IPS-11a (cell line): Measurements from ENCODE around the gene CRLF1.
"Not testable (repeated sequence)": the region's sequence is repeated elsewhere in the genome, so short reads cannot be mapped to it uniquely, and the experiment has no call there.

Experiments
- H3K4me3 ChIP-seq: one replicate; pipeline ENCODE4 v1.5.1; 2013; ENCODE audit warnings: low read depth, low read length, control low read depth

The CRLF1 gene

DNA sequence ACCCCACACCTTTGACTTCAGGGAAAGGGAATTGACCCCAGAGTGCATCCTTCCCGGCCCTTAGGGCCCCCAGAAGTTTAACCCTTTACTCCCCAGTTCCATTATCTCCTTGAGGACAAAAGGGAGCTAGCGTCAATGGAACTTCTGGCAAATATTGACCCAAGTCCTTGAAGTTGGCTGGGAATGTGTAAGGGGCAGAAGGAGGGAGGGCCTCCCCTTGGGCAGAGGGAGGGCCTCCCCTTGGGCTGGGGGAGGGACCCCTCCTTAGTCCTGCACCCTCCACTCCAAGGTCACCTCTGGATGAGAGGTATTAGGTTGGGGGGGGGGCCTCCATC, 3.1 kb upstream of the CRLF1 start:
- H3K4me3 ChIP-seq: no peak overlapping the region

DNA sequence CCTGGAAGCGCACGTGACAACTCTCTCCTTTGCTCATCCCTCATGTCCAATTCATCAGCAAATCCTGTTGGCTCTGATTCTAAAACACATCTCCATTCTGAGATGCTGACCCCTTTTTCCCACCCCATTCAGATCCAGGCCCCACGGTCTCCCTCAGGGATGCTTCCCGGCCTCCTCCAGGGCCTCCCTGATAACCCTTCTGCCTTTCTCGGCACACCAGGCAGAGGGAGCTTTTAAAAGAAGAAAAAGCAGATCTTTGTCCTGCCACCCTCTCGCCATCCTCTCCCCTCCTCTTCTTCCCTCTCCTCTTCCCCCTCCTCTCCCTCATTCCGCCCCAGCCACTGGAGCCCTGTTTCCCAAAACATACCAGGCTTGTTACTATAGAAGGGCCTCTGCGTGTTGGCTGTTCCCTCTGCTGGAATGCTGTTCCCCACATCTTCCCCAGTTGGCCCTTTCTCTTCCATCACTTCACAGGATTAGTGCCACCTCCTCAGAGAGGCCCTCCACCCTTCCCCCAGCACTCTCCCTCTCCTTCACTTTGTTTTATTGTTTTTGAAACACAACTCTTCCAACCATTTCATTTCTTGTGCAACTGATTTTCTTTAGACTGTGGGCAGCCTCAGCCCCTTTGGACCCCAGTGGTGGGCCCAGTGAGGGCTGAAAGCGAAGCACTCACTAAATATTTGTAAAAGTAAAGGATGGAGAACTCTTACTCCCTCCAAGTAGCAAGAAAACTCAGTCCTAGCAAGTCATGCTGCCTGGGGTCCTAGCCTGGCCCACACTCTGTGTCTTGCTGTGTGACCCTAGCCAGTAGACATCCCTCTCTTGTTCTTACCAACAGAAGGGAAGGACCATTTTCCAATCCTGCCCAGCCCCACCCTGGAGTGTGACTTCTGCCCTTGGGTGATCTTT, 2.5 kb upstream of the CRLF1 start:
- no peak overlapping the region for H3K4me3 ChIP-seq

DNA sequence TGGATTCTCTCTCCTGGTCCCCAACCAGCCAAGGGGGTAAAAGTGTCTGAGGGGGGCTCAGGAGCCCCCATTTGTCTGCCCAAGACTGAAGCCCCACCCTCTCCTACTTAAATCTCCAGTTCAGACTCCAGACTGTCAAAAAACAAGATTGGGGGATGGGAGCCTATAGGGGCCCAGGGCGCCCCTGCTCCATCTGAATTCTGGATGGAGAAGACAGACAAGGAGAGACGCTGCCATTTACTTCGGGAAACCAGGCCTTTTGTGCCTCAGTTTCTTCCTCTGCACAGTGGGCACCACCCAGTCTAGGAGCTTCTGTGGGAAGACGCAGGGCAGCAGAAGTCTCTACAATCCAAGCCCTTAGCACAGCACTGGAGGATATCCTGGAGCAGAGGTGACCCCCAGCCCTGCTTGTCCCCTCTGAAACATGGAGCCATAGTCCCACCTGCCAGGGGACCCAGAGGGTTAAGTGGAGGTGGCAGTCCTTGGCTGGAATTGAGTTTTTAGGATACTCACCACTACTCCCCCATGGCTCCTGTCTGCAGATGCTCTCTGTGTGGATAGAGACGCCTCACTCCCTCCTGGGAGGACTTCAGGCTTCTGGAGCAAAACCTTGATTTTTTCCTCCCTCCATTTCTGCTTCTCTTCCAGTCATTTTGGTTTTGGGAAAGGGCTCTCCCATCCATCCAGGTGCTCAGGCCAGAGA, 1.7 kb upstream of the CRLF1 start:
- H3K4me3 ChIP-seq: no peak overlapping the region

DNA sequence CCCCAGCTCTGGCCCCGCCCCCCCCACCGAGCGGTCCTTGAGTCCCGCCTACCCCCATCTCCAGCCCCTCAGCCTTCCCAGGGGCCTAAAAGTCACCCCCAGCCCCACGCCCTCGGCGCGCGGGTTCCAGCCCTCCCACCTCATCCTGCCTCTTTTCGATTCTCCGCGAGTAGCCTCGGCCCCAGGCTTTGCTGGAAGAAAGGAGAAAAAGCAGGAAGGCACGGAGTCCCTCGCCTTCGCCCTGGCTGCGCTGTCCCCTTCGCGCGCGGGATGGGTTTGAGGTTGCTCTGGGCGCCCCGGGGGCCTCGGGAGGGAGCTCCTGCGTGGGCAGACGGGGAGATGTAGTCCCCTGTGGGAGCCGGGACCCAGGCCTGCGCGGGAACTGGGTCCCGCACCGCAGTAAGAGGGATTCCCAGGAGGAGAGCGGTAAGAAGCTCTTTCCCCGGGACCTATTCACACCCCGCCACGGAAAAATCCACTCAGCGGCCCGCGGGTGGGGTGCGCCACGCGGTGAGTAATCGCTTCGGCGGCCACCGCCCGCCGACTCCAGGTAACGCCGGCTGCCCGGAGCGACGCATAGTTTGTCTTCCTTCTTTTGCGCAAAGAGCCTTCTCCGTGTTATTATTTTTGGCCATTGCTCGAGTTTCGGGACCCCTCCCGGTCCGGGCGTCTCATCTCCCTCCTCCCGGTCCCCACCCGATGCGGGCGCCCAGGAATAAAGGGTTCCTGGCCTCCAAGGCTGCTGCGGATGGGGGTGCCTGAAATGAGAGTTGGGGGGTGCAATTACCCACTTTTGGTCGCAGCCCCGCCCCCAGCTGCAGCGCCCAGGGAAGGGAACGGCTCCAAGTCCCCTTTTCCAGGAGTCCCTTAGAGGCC, 865 bp upstream of the CRLF1 start:
- H3K4me3 ChIP-seq: peak overlapping the region; percentile 17

DNA sequence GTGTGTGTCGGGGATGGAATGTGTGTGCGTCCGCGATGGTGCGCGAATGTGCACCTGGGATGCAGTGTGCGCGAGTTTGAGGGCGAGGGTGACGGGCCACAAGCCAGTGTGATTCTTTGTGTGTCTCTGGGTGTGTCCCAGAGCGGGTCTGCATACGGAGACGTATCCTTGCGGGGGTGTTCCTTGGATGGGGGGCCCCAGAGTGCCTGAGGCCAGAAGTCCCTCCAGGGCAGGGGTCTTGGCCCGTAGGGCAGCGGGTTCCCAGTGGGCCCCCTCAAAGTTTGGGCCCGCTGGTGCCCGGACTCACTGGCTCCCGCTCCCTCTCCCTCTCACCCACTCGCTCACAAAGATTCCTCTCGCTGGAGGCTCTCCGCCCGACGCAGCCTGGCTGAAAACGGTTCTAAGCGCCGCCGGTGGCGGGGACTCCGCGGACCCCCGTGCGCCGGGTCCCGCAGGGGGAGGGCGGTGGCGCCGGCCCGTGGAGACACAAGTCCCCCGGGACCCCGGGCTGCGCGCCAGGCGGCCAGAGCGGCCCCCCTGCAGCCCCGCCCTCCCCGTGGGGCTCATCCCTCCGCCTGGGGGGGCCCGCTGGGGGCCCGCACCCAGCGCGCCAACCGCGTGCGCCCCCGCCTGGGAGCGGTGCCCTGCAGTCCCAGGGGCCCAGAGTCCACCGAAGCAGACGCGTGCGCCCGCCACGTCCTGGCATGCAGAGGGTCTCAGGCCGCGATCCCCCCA, 886 bp downstream of the CRLF1 start:
- peak overlapping the region; percentile 35 for H3K4me3 ChIP-seq

DNA sequence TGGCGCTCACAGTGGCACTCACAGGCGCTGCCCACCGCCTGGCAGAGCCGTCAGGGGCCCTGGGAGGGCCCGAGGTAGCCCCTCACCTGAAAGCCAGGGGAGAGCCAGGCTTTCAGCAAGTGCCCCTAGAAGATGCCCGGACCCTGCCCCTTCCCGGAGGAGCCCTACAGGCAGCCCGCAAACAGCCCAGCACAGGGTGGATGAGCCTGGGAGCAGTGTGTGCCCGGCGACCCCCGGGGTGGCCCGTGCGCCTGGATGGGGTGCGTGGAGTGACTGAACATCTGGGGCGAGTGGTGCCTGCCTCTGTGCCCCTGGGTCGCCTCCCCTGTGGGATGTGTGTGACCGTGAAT, 1.4 kb downstream of the CRLF1 start:
- H3K4me3 ChIP-seq: peak overlapping the region; percentile 35

DNA sequence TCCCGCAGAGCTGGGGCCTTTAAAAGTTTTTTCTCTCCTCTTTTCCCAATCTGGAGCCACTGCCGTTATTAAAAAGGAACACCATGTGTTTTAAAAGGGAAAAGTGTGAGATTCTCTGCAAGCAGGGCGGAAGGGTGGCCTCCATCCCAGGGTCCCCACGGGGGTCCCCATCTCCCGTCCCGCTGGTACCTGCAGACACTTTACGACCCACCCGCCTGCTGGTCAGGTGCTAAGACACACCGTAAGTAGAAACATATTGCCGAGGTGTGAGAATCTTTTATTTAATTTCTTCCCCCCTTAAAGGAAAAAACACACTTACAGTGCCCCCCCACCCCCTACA, 1.8 kb downstream of the CRLF1 start:
- H3K4me3 ChIP-seq: peak overlapping the region; percentile 1

DNA sequence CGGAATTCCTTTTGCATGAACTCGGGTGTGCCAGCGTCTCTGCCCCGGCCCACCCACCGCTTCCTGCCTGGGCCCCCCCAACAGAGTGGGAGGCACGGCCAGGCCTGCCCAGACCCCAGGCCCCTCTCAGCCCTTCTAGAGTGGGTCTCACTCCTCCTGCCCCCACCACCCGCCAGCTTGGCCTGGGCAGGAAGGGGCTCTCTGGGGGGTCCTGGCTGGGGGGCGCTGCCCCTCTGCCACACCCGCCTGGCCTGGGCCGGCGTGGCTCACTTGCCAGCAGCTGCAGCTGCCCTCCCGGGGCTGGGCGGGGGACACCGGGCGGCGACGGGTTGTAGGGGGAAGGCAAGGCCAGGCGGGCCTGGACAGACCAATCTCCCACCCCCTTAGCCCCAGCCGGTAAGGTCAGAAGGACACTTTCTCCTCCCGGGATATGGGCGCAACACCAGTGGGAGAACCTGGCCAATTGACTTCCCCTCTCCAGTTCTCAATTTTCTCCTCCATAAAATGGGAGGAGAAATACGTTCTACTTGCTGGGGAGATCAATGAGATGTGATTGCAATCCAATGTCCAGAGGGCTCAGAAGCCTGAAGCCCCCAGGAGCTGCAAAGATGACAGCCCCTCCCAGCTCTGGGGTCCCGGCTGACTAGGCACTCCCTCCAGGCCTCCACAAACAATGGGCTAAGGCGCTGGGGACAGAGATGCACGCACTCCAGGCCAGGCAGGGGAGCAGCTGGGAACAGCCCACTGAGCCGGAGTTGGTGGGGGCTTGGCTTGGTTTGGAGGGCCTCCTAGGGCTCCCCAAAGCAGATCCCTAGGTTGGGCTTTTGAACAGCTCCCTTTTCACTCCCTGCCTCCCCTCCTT, 2.4 kb downstream of the CRLF1 start:
- peak overlapping the region; percentile 1 for H3K4me3 ChIP-seq

DNA sequence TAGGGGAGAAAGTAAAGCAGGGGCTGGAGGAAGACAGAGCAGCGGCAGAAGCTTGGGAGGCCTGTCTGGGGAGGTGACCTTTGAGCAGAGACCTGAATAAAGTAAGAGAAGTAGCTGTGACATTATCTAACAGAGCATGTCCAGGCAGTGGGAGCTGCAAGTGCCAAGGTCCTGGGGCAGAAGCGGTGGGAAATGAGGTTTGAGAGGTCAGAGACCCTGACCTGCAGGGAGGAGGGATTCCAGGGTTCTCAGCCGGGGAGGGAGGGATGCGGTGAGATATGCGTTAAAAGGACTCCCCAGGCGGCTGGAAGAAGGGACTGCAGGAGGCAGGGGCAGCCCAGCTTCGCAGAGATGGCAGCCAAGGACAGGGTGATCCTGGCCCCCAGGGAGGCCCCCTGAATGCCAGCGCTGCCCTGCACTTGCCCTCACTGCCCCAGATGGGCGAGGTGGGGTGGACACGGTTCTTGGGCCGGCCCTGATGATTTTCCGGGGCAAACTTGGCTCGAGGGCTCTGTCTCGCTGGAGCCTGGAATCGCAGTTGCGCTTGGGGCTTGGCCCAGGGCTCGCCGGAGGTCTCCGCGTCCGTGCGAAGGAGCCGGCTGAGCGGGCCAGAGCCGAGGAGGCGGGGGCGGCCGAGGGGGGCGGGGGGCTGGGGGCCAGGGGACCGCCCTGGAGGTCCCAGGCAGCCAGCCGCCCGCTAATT, 3.2 kb downstream of the CRLF1 start:
- no peak overlapping the region for H3K4me3 ChIP-seq

DNA sequence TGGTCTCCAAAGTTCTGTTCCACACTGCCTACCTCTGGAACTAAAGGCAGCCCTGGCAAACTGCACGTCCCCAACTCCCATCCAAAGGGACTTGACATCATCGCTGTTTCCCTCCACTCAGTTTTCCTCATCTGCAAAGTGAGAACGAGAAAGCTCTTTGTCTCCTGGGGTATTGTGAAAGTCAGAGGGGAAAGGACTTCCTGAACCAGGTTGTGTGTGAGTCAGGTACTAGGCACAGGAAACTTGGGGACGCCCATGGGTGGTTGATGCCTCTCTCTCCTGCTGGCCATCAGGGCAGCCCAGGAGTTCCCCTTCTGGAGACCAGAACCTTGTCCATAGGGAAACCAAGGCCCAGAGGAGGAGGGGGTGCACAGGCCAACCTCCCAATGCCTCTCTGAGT, 4.7 kb downstream of the CRLF1 start:
- H3K4me3 ChIP-seq: no peak overlapping the region

DNA sequence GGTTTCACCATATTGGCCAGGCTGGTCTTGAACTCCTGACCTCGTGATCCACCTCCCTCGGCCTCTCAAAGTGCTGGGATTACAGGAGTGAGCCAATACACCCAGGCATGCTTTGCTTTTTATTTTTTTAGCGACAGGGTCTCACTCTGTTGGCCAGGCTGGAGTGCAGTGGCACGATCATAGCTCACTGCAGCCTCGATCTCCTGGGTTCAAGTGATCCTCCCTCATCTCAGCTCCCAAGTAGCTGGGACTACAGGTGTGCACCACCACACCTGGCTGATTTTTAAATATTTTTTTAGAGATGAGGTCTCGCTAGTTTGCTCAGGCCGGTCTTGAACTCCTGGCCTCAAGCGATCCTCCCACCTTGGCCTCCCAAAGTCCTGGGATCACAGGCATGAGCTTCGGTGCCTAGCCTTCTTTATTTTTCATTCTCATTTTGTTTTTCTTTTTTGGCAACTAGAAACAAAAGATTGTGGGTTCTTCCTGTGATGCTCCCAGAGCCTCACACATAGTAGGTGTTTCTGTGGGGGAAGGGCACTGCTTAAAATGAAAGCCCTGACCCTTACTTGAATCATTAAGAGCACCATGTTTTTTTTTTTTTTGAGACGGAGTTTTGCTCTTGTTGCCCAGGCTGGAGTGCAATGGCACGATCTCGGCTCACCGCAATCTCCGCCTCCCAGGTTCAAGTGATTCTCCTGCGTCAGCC, 5.8 kb downstream of the CRLF1 start:
- not testable (repeated sequence) for H3K4me3 ChIP-seq

DNA sequence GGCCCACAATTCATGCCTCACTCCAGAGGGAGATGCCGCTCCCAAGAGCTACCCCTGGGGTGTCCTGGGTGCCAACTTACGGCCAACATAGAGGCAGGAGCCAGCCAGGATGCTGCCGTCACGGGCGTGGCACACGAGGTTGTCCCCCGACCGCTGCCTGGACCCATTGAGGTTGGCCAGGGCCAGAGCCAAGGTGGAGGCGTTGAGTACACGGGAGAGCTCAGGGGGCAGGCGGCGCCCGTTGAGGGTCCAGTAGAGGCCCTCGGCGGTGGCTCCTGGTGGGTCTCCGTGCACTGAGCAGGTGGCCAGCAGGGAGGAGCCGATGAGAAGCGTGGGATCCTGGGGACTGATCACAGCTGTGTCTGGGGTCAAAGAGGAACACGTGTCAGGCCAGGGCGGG, 7.1 kb downstream of the CRLF1 start:
- no peak overlapping the region for H3K4me3 ChIP-seq

DNA sequence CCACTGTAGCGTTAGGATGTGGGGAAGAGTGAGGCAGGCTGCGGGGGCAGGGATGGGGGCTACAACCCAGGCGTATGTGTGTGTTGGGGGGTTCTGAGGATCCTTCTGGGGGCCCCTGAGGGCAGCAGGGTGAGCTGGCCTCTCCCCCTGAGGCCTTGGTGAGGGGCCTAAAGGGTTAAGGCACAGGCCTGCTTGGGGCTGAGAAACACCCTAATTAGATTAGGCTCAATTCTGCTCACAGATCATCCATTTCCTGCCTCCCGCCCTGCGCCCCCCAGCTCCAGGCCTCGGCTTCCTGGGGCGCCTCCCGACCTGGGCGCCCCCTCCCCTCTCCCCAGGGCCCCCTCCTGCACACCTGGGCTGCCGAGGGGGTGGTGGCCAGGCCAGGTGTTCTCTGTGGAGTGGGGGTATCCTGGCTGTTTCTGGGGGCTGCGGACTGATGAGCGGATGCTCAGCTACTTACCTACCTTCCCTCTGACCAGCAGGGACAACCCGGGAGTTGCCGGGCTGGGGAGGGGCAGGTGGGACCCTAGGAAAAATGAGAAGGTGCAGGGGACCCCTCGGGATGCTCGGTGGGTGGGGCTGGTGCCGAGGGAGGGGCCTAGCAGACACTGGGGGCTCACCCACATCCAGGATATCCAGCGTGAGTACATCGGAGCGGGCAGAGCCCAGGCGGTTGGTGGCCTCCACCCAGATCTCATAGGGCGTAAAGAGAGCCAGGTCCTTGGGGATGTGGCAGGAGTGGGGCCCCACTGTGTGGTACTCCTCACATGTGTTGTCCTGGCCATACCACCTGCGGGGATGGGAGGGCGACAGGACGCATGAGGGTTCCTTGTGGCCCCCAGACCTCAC, 8.6 kb downstream of the CRLF1 start:
- H3K4me3 ChIP-seq: no peak overlapping the region

DNA sequence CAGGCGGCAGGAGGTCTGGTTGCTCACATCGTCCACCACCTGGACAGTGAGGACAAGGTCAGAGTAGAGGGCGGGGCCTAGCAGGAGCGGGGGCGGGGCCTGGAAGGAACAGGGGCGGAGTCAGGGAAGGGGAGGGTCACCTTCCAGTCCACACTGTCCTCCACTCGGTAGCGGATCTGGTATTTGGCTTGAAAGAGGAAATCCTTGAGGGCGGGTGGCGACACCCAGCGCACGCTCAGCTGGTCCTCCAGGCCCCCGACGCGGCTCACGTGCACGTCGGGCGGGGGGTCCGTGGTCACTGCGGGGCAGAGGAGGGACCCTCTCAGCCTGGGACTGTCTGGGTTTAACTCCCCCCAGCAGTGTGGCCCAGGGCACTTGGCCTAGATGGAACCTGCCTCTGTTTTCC, 9.8 kb downstream of the CRLF1 start:
- no peak overlapping the region for H3K4me3 ChIP-seq

DNA sequence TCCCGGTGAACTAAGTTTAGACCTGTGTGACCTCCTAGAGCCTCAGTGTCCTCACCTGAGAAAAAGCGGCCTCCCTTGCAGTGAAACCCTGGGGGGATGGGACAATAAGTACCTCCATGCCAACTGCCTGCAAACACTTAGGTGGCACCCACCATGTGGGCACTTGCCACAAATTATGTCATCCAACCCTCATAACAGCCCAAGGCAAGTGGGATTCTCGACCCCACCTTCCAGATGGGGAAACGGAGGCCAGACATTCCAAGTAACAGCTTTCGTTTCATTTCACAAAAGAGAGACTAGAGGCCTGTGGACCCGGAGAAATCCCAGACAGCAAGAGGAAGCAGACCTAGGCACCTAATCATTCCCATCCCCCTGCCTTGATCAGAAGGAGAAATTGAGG, 11.1 kb downstream of the CRLF1 start:
- no peak overlapping the region for H3K4me3 ChIP-seq

DNA sequence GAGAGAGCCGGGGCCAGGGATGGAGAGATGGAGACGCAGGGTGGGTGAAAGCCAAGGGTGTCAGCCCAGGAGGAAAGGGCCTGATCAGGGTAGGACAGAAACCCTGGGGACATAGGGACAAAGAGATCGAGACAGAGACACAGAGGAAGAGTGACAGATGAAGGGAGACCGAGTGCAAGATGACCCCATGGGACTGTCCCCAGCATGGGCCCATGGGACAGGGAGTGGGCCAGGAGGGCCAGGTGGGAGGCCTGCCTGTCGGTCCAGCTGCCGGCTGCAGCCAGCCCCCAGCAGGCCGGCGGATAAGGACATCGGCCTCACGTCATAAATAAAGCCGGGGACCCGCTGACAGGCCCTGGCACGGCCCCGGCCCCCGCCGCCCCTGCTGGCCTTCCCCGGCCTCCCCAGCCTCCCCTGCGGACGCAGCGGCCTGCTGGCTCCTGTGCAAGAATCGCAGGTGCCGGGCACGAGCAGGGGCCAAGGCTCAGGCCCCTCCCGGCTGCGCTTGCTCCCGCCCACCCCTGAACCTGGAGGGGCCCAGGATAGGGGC, 11.7 kb downstream of the CRLF1 start:
- H3K4me3 ChIP-seq: no peak overlapping the region

DNA sequence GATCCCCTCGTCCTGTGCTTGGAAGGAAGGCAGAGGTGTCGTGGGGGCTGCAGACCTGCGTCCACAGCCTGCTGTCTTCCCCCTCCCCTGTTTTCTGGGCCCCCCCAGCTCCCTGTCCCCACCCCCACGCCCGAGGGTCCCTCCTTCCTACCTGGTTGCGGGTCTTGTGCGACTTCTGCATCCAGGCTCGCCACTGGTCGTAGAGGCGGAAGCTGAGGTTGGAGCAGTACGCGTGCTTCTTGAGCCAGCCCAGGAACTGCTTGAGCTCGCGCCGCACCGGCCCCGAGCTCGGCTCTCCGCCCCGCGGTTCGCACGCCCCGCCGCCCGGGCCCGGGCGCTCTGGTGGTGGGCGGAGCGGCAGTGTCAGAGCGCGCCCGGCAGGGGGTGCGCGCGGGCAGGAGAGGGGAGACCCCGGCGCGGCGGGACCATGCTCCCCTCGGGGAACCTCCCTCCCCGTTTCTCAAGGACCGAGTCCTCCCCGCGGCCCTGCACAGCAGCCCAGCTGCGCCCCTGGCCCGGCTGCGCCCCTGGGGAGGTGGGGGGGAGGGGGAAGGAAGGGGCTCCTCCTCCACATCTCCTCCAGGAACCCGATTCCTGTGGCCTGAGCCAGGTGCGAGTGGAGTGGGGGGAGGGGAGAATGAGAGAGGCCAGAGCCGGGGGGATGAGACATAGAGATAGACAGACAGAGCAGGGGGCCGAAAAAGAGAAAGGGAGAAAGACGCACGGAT, 12.3 kb downstream of the CRLF1 start:
- H3K4me3 ChIP-seq: peak overlapping the region; percentile 37
